Measurements from ENCODE around the gene RBSN.

The RBSN gene

GRCh38 chr3:15099364-15100098, 583 bp upstream of the RBSN start:
- no peak for DNase-seq

- peak; percentile 6 for DNase-seq
Measured at GRCh38 chr3:15097891-15098290, 1.1 kb downstream of the RBSN start.

- DNase-seq = no peak
Measured at GRCh38 chr3:15096046-15096445, 2.9 kb downstream of the RBSN start.

- no peak for DNase-seq
Measured at GRCh38 chr3:15094187-15094875, 4.6 kb downstream of the RBSN start.

GRCh38 chr3:15092686-15093085, 6.3 kb downstream of the RBSN start:
- DNase-seq = no peak

GRCh38 chr3:15091575-15091974, 7.4 kb downstream of the RBSN start:
- DNase-seq = no peak

GRCh38 chr3:15089201-15089600, 9.7 kb downstream of the RBSN start:
- no peak for DNase-seq

GRCh38 chr3:15086699-15087098, 12.2 kb downstream of the RBSN start:
- DNase-seq = no peak

GRCh38 chr3:15086263-15086662, 12.7 kb downstream of the RBSN start:
- no peak for DNase-seq

GRCh38 chr3:15083252-15083651, 15.7 kb downstream of the RBSN start:
- DNase-seq = no peak

- no peak for DNase-seq
Measured at GRCh38 chr3:15081960-15082664, 16.8 kb downstream of the RBSN start.

- DNase-seq = no peak
Measured at GRCh38 chr3:15079091-15079490, 19.9 kb downstream of the RBSN start.

- DNase-seq = no peak
Measured at GRCh38 chr3:15074500-15074899, 24.4 kb downstream of the RBSN start.

- no peak for DNase-seq
Measured at GRCh38 chr3:15071699-15072098, 27.2 kb downstream of the RBSN start.

- no peak for DNase-seq
Measured at GRCh38 chr3:15069441-15069840, 29.5 kb downstream of the RBSN start.

- no peak for DNase-seq
Measured at GRCh38 chr3:15066467-15066866, 32.5 kb downstream of the RBSN start.

GRCh38 chr3:15065550-15066007, 33.4 kb downstream of the RBSN start:
- no peak for DNase-seq

- peak; percentile 91 for DNase-seq
Measured at GRCh38 chr3:15064835-15065549, 34.0 kb downstream of the RBSN start, which contains the start of gene MRPS25. Gene MRPS25, minus strand, starts transcription at chr3:15065315. Its CDS starts 121 bp downstream, at chr3:15065194.

- no peak for DNase-seq
Measured at GRCh38 chr3:15064299-15064834, 34.6 kb downstream of the RBSN start.

GRCh38 chr3:15063656-15064286, 35.2 kb downstream of the RBSN start:
- DNase-seq = no peak

GRCh38 chr3:15063238-15063637, 35.7 kb downstream of the RBSN start:
- no peak for DNase-seq

GRCh38 chr3:15060029-15060428, 38.9 kb downstream of the RBSN start:
- DNase-seq = no peak

All from fibroblast of skin of scalp (primary cell).